WTC11 (cell line): Measurements from ENCODE around the gene IL1B. TPM values are rescaled to one million over a fixed set of nuclear protein-coding genes. Genes with fewer than 3 reads are reported as not detected.

Source experiments
- ATAC-seq: fragments of 200-7000 bp; cut with Tn5 transposase; 2 replicates; pipeline ENCODE4 v1.10.0; 2021; ENCODE audit warnings: mild to moderate bottlenecking, moderate library complexity
- CTCF ChIA-PET: fragments of 300-600 bp; sonication (Branson Sonifier 250); formaldehyde crosslinking; loops from one replicate; lab custom pipeline; 2021; ENCODE audit warnings: antibody characterized with exemption; lab: Charles Lee
- POLR2A ChIA-PET: fragments of 350-600 bp; sonication (Branson Sonifier 250); formaldehyde crosslinking; loops from one replicate; lab custom pipeline; 2021; ENCODE audit warnings: antibody characterized with exemption; lab: Charles Lee
- DNase-seq: peaks from one replicate; pipeline ENCODE4 v3.0.0; 2021; ENCODE audit warnings: low spot score
- H3K27ac Mint-ChIP-seq: 2 replicates; pipeline ENCODE4 v1.8.0; 2021; ENCODE audit warnings: mixed read lengths
- H3K27me3 Mint-ChIP-seq: 2 replicates; pipeline ENCODE4 v1.8.0; 2021; ENCODE audit warnings: low read depth, mild to moderate bottlenecking, moderate library complexity, mixed read lengths
- H3K36me3 Mint-ChIP-seq: 2 replicates; pipeline ENCODE4 v1.8.0; 2021; ENCODE audit warnings: mixed read lengths
- H3K4me1 Mint-ChIP-seq: 2 replicates; pipeline ENCODE4 v1.8.0; 2022; ENCODE audit warnings: mixed read lengths
- H3K4me3 Mint-ChIP-seq: 2 replicates; pipeline ENCODE4 v1.8.0; 2021; ENCODE audit warnings: mild to moderate bottlenecking, moderate library complexity, mixed read lengths
- H3K9me3 Mint-ChIP-seq: 2 replicates; pipeline ENCODE4 v1.8.0; 2021; ENCODE audit warnings: mixed read lengths
- ARID4B ChIP-seq: sonication (generic); formaldehyde crosslinking; IDR thresholded peaks from 2 replicates; pipeline ENCODE4 v1.8.0; 2023; ENCODE audit warnings: missing genetic modification reagents, mild to moderate bottlenecking, borderline replicate concordance
- ATF1 ChIP-seq: sonication (generic); formaldehyde crosslinking; IDR thresholded peaks from 2 replicates; pipeline ENCODE4 v1.8.1; 2023; ENCODE audit warnings: mild to moderate bottlenecking, moderate library complexity, missing genetic modification reagents
- CBFB ChIP-seq: sonication (generic); formaldehyde crosslinking; IDR thresholded peaks from 2 replicates; pipeline ENCODE4 v1.8.1; 2022; ENCODE audit warnings: mild to moderate bottlenecking, low read depth, missing genetic modification reagents
- CREM ChIP-seq: sonication (generic); formaldehyde crosslinking; IDR thresholded peaks from 2 replicates; pipeline ENCODE4 v1.8.1; 2022; ENCODE audit warnings: mild to moderate bottlenecking, missing genetic modification reagents, moderate library complexity
- FOXK1 ChIP-seq: sonication (generic); formaldehyde crosslinking; IDR thresholded peaks from 2 replicates; pipeline ENCODE4 v1.8.0; 2022; ENCODE audit warnings: mild to moderate bottlenecking, moderate library complexity, missing genetic modification reagents
- HMGA2 ChIP-seq: fragments of 250-450 bp; sonication (Bioruptor Pico); IDR thresholded peaks from 2 replicates; pipeline ENCODE4 v1.4.0; 2021; ENCODE audit warnings: mild to moderate bottlenecking, moderate library complexity
- KAT7 ChIP-seq: sonication (generic); formaldehyde crosslinking; IDR thresholded peaks from 2 replicates; pipeline ENCODE4 v1.8.1; 2023; ENCODE audit warnings: missing genetic modification reagents, mild to moderate bottlenecking, borderline replicate concordance
- MAX ChIP-seq: sonication (generic); formaldehyde crosslinking; IDR thresholded peaks from 2 replicates; pipeline ENCODE4 v1.8.0; 2022; ENCODE audit warnings: mild to moderate bottlenecking, missing genetic modification reagents
- MLX ChIP-seq: sonication (generic); formaldehyde crosslinking; IDR thresholded peaks from 2 replicates; pipeline ENCODE4 v1.8.1; 2023; ENCODE audit warnings: mild to moderate bottlenecking, missing genetic modification reagents, moderate library complexity
- MYBL2 ChIP-seq: sonication (generic); formaldehyde crosslinking; IDR thresholded peaks from 2 replicates; pipeline ENCODE4 v1.8.1; 2023; ENCODE audit warnings: mild to moderate bottlenecking, moderate library complexity, missing genetic modification reagents
- RELA ChIP-seq: sonication (generic); formaldehyde crosslinking; IDR thresholded peaks from 2 replicates; pipeline ENCODE4 v1.8.1; 2022; ENCODE audit warnings: missing genetic modification reagents, mild to moderate bottlenecking, borderline replicate concordance
- RORB ChIP-seq: fragments of 250-450 bp; sonication (Bioruptor Pico); IDR thresholded peaks from 2 replicates; pipeline ENCODE4 v1.9.0; 2021; ENCODE audit warnings: mild to moderate bottlenecking
- SMAD3 ChIP-seq: sonication (generic); formaldehyde crosslinking; IDR thresholded peaks from 2 replicates; pipeline ENCODE4 v1.8.0; 2022; ENCODE audit warnings: missing genetic modification reagents, mild to moderate bottlenecking, borderline replicate concordance
- SMAD4 ChIP-seq: sonication (generic); formaldehyde crosslinking; IDR thresholded peaks from 2 replicates; pipeline ENCODE4 v1.8.0; 2022; ENCODE audit warnings: mild to moderate bottlenecking, missing genetic modification reagents
- ZMAT4 ChIP-seq: fragments of 250-450 bp; sonication (Bioruptor Pico); IDR thresholded peaks from 2 replicates; pipeline ENCODE4 v1.9.0; 2021; ENCODE audit warnings: mild to moderate bottlenecking
- ZNF138 ChIP-seq: sonication (generic); formaldehyde crosslinking; conservative IDR thresholded peaks from 2 replicates; pipeline ENCODE4 v1.8.1; 2022; ENCODE audit warnings: mild to moderate bottlenecking, moderate library complexity, missing genetic modification reagents
- ZNF232 ChIP-seq: sonication (generic); formaldehyde crosslinking; IDR thresholded peaks from 2 replicates; pipeline ENCODE4 v1.8.0; 2022; ENCODE audit warnings: mild to moderate bottlenecking, missing genetic modification reagents
- ZNF671 ChIP-seq: fragments of 250-450 bp; sonication (Bioruptor Pico); IDR thresholded peaks from 2 replicates; pipeline ENCODE4 v1.8.0; 2021; ENCODE audit warnings: mild to moderate bottlenecking
- total RNA-seq: library from RNA; stranded (reverse); gene quantifications from 3 replicates; pipeline ENCODE4 v1.2.3, GENCODE V29; 2021
- TF ChIP-seq, protein P1 (sequence below): sonication (generic); formaldehyde crosslinking; IDR thresholded peaks from 2 replicates; pipeline ENCODE4 v1.8.0; 2023; ENCODE audit warnings: missing genetic modification reagents
- TF ChIP-seq, protein P2 (sequence below): fragments of 250-450 bp; sonication (Bioruptor Pico); IDR thresholded peaks from 2 replicates; pipeline ENCODE4 v1.8.0; 2021; ENCODE audit warnings: mild to moderate bottlenecking
- TF ChIP-seq, protein P3 (sequence below): fragments of 250-450 bp; sonication (Bioruptor Pico); conservative IDR thresholded peaks from 2 replicates; pipeline ENCODE4 v1.9.0; 2021; ENCODE audit warnings: mild to moderate bottlenecking
- TF ChIP-seq, protein P4 (sequence below): sonication (generic); formaldehyde crosslinking; IDR thresholded peaks from 2 replicates; pipeline ENCODE4 v1.8.0; 2022; ENCODE audit warnings: mild to moderate bottlenecking, missing genetic modification reagents
- TF ChIP-seq, protein P5 (sequence below): sonication (generic); formaldehyde crosslinking; IDR thresholded peaks from 2 replicates; pipeline ENCODE4 v1.8.1; 2023; ENCODE audit warnings: mild to moderate bottlenecking, missing genetic modification reagents

Gene IL1B
- total RNA-seq, 1 experiment from 2014 or later, result not detected

- TF ChIP-seq, protein P1, sequence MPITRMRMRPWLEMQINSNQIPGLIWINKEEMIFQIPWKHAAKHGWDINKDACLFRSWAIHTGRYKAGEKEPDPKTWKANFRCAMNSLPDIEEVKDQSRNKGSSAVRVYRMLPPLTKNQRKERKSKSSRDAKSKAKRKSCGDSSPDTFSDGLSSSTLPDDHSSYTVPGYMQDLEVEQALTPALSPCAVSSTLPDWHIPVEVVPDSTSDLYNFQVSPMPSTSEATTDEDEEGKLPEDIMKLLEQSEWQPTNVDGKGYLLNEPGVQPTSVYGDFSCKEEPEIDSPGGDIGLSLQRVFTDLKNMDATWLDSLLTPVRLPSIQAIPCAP (CRISPR knock-in tag), result no peak
- TF ChIP-seq MAX (CRISPR knock-in tag) (no peak), ATF1 (CRISPR knock-in tag) (no peak), KAT7 (CRISPR knock-in tag) (no peak), RELA (CRISPR knock-in tag) (no peak), ZNF138 (CRISPR knock-in tag) (no peak)
- TF ChIP-seq, all 79 proteins: peak for 0
Measured at GRCh38 chr2:112820343-112820742, 16.2 kb downstream of the IL1B start (continued).

DNA sequence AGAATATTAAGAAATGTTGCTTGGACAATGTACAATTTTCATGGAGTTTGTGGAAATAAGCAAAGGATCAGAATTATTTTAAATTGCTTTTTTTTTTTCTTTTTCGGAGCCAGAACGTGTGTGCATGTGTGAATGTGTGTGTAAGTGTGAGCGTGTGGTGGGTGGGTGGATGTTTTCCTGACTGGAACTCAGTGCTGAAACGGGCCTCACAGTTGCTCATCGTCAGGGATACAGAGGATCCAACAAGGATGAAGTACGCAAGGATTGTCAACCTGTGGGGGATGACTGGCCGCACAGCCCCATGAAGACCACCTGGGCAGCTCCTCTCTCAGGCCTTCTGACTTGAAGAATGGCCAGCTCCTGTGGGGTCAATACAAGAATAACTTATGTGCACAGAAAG, 17.5 kb downstream of the IL1B start:
- Mint-ChIP-seq H3K27me3 (no peaks in the 10 kb centered on the region), H3K36me3 (no peaks in the 10 kb centered on the region), H3K9me3 (no peaks in the 10 kb centered on the region), H3K4me1 (peaks cover 44% of the 10 kb centered on the region), H3K4me3 (no peak overlapping the region), H3K27ac (no peak overlapping the region)
- POLR2A ChIA-PET, result interaction anchor here (0.7 kb wide), 1 partner anchor 17 kb away, joined by 4 read pairs; no protein-coding TSS in a partner anchor
- ATAC-seq (no peak), DNase-seq (no peak)
- CTCF ChIA-PET, result interaction anchor here (0.8 kb wide), 1 partner anchor 140 kb away, joined by 3 read pairs; no protein-coding TSS in a partner anchor
- TF ChIP-seq SMAD4 (CRISPR knock-in tag) (no peak), RORB (no peak), MYBL2 (CRISPR knock-in tag) (no peak), HMGA2 (CRISPR knock-in tag) (no peak), CREM (CRISPR knock-in tag) (no peak), ZMAT4 (CRISPR knock-in tag) (no peak), ZNF671 (no peak), FOXK1 (no peak), MLX (CRISPR knock-in tag) (no peak), SMAD3 (no peak), ZNF232 (no peak), ARID4B (CRISPR knock-in tag) (no peak), CBFB (CRISPR knock-in tag) (no peak)
- TF ChIP-seq, protein P2, sequence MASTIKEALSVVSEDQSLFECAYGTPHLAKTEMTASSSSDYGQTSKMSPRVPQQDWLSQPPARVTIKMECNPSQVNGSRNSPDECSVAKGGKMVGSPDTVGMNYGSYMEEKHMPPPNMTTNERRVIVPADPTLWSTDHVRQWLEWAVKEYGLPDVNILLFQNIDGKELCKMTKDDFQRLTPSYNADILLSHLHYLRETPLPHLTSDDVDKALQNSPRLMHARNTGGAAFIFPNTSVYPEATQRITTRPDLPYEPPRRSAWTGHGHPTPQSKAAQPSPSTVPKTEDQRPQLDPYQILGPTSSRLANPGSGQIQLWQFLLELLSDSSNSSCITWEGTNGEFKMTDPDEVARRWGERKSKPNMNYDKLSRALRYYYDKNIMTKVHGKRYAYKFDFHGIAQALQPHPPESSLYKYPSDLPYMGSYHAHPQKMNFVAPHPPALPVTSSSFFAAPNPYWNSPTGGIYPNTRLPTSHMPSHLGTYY (CRISPR knock-in tag), result no peak
- TF ChIP-seq, protein P3, sequence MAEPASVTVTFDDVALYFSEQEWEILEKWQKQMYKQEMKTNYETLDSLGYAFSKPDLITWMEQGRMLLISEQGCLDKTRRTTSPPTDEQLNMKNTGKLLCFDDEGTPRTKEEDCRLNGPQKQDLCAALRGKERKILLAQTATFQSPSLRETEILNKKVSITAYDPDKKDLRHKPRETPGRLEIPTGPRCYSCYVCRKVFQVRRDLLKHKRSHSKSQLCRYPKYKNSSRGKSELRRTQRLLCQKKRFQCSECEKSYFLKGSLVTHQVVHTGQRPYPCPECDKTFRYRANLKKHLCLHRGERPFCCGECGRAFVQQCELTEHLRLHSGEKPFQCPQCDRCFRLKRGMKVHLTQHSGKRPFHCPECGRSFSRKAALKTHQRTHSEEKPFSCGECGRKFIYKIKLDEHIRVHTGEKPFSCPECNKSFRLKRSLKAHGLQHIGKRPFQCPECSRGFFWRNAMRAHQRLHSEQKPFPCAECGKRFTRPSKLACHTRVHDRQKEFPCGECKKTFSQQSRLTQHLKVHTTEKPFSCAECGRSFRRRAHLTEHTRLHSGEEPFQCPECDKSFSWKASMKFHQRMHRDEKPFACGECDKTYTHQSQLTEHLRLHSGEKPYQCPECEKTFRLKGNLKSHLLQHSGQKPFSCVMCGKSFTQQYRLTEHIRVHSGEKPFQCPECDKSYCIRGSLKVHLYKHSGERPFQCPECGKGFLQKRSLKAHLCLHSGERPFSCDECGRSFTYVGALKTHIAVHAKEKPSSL, result no peak
- TF ChIP-seq, protein P4, sequence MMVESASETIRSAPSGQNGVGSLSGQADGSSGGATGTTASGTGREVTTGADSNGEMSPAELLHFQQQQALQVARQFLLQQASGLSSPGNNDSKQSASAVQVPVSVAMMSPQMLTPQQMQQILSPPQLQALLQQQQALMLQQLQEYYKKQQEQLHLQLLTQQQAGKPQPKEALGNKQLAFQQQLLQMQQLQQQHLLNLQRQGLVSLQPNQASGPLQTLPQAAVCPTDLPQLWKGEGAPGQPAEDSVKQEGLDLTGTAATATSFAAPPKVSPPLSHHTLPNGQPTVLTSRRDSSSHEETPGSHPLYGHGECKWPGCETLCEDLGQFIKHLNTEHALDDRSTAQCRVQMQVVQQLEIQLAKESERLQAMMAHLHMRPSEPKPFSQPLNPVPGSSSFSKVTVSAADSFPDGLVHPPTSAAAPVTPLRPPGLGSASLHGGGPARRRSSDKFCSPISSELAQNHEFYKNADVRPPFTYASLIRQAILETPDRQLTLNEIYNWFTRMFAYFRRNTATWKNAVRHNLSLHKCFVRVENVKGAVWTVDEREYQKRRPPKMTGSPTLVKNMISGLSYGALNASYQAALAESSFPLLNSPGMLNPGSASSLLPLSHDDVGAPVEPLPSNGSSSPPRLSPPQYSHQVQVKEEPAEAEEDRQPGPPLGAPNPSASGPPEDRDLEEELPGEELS (CRISPR knock-in tag), result no peak
- TF ChIP-seq, protein P5, sequence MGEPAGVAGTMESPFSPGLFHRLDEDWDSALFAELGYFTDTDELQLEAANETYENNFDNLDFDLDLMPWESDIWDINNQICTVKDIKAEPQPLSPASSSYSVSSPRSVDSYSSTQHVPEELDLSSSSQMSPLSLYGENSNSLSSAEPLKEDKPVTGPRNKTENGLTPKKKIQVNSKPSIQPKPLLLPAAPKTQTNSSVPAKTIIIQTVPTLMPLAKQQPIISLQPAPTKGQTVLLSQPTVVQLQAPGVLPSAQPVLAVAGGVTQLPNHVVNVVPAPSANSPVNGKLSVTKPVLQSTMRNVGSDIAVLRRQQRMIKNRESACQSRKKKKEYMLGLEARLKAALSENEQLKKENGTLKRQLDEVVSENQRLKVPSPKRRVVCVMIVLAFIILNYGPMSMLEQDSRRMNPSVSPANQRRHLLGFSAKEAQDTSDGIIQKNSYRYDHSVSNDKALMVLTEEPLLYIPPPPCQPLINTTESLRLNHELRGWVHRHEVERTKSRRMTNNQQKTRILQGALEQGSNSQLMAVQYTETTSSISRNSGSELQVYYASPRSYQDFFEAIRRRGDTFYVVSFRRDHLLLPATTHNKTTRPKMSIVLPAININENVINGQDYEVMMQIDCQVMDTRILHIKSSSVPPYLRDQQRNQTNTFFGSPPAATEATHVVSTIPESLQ, result no peak
